ENCODE data around the gene ITIH5. TPM values are rescaled to one million over a fixed set of nuclear protein-coding genes. Genes with fewer than 3 reads are reported as not detected.

Gene ITIH5
- total and polyA plus RNA-seq, 9 of the 15 experiments (the other 6 are each of a cell fraction or from before 2014, with no cell fraction given) = 0.52 to 4.5 (median 2.6) TPM

DNA sequence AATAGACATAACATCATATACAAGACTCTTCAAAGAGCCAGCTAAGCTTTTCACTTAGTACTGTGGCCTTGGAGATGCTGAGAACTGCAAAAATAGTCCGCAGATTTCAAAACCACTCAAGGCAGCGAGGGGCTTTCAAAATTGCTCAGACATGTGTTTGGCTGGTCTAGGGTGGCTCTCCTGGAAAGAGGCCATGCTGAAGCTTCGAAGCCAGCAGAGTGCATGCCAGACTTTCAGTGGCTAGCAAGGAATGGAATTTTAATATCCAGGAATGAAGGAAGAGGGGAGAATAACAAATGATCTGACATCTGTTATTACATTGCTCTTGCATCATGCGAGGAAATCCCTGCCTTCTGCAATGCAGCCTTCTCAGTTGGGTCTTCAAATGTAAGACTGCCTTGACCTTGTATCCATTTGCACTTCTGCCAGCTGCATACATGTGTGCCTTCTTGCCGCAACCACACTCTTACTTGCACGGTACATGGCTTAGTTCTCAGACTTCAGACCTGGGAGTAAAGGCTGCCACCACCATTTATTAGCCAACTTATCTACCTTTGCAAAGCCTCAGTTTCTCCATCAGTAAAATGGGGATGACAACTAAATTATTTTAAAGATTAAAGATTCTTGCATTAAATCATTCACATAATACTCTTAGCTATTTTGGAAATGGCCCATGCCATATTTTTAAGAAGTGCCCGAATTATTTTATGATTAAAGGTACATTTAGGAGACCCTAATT lies 55.9 kb downstream of the ITIH5 start (continued):
- TF ChIP-seq, protein P1, sequence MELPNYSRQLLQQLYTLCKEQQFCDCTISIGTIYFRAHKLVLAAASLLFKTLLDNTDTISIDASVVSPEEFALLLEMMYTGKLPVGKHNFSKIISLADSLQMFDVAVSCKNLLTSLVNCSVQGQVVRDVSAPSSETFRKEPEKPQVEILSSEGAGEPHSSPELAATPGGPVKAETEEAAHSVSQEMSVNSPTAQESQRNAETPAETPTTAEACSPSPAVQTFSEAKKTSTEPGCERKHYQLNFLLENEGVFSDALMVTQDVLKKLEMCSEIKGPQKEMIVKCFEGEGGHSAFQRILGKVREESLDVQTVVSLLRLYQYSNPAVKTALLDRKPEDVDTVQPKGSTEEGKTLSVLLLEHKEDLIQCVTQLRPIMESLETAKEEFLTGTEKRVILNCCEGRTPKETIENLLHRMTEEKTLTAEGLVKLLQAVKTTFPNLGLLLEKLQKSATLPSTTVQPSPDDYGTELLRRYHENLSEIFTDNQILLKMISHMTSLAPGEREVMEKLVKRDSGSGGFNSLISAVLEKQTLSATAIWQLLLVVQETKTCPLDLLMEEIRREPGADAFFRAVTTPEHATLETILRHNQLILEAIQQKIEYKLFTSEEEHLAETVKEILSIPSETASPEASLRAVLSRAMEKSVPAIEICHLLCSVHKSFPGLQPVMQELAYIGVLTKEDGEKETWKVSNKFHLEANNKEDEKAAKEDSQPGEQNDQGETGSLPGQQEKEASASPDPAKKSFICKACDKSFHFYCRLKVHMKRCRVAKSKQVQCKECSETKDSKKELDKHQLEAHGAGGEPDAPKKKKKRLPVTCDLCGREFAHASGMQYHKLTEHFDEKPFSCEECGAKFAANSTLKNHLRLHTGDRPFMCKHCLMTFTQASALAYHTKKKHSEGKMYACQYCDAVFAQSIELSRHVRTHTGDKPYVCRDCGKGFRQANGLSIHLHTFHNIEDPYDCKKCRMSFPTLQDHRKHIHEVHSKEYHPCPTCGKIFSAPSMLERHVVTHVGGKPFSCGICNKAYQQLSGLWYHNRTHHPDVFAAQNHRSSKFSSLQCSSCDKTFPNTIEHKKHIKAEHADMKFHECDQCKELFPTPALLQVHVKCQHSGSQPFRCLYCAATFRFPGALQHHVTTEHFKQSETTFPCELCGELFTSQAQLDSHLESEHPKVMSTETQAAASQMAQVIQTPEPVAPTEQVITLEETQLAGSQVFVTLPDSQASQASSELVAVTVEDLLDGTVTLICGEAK (IDR thresholded peaks at IDR 0.05) = no peak
- TF ChIP-seq, protein P1 (CRISPR knock-in tag; IDR thresholded peaks at IDR 0.05) = no peak
- TF ChIP-seq ZNF384 (IDR thresholded peaks at IDR 0.05; ENCODE audit: low read depth, low read length) (no peak), ZNF717 (CRISPR knock-in tag; IDR thresholded peaks at IDR 0.05) (no peak), RFX7 (CRISPR knock-in tag; IDR thresholded peaks at IDR 0.05) (no peak), HCFC1 (IDR thresholded peaks at IDR 0.05; ENCODE audit: low read depth, low read length) (no peak), EP300 (IDR thresholded peaks at IDR 0.05; ENCODE audit: low read length) (peak; percentile 65; the same call in 1 of the 2 replicates), THRAP3 (IDR thresholded peaks at IDR 0.05; ENCODE audit: borderline replicate concordance) (no peak), FUS (optimal IDR thresholded peaks at IDR 0.05; ENCODE audit: low read depth, low read length) (no peak), SOX6 (IDR thresholded peaks at IDR 0.05) (no peak), ZNF445 (CRISPR knock-in tag; IDR thresholded peaks at IDR 0.05; ENCODE audit: low read depth) (no peak), SMARCE1 (IDR thresholded peaks at IDR 0.05) (no peak), NR2C1 (IDR thresholded peaks at IDR 0.05) (no peak), NR2C1 (tag; IDR thresholded peaks at IDR 0.05) (peak; percentile 38), SMC3 (conservative IDR thresholded peaks at IDR 0.05; ENCODE audit: insufficient read depth, low read depth, low read length) (no peak), SMAD3 (CRISPR knock-in tag; conservative IDR thresholded peaks at IDR 0.05) (0 out of 2 replicates have a peak, but pooled peaks have one; percentile 8)
- TF ChIP-seq, protein P2, sequence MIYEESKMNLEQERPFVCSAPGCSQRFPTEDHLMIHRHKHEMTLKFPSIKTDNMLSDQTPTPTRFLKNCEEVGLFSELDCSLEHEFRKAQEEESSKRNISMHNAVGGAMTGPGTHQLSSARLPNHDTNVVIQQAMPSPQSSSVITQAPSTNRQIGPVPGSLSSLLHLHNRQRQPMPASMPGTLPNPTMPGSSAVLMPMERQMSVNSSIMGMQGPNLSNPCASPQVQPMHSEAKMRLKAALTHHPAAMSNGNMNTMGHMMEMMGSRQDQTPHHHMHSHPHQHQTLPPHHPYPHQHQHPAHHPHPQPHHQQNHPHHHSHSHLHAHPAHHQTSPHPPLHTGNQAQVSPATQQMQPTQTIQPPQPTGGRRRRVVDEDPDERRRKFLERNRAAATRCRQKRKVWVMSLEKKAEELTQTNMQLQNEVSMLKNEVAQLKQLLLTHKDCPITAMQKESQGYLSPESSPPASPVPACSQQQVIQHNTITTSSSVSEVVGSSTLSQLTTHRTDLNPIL (CRISPR knock-in tag; IDR thresholded peaks at IDR 0.05) = no peak
- TF ChIP-seq, protein P3, sequence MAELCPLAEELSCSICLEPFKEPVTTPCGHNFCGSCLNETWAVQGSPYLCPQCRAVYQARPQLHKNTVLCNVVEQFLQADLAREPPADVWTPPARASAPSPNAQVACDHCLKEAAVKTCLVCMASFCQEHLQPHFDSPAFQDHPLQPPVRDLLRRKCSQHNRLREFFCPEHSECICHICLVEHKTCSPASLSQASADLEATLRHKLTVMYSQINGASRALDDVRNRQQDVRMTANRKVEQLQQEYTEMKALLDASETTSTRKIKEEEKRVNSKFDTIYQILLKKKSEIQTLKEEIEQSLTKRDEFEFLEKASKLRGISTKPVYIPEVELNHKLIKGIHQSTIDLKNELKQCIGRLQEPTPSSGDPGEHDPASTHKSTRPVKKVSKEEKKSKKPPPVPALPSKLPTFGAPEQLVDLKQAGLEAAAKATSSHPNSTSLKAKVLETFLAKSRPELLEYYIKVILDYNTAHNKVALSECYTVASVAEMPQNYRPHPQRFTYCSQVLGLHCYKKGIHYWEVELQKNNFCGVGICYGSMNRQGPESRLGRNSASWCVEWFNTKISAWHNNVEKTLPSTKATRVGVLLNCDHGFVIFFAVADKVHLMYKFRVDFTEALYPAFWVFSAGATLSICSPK (IDR thresholded peaks at IDR 0.05; ENCODE audit: borderline replicate concordance) = no peak
